HepG2 (cell line): ENCODE results near the gene PSMD9. TPM values are rescaled to one million over a fixed set of nuclear protein-coding genes. Genes with fewer than 3 reads are reported as not detected.
A peak's percentile ranks its signal among the peaks of the same experiment; 100 is the strongest.

Experiments used
- ATAC-seq: fragments of 200-7000 bp; cut with Tn5 transposase; 3 replicates; pipeline ENCODE4 v1.9.1; 2020; ENCODE audit warnings: mild to moderate bottlenecking, moderate library complexity
- BruUV-seq: library from RNA; stranded (reverse); fragments of 400-500 nt; replicated peaks from 2 replicates; lab custom pipeline; 2021; lab: Mats Ljungman, UMichigan
- CTCF ChIA-PET: fragments of 300-600 bp; formaldehyde crosslinking; extraction: SDS; loops from one replicate; lab custom pipeline; 2021; ENCODE audit warnings: low total read pairs, inconsistent platforms, low intra/inter-chr PET ratio; lab: Yijun Ruan, JAX
- POLR2A ChIA-PET: fragments of 350-600 bp; sonication (Branson Sonifier 250); formaldehyde crosslinking; loops from one replicate; lab custom pipeline; 2020; ENCODE audit warnings: antibody characterized with exemption, inconsistent platforms; lab: Yijun Ruan, JAX
- DNase-seq: peaks from one replicate; pipeline ENCODE4 v3.0.0-alpha.2; 2015; ENCODE audit warnings: low spot score
- FAIRE-seq: peaks from 3 replicates; lab custom pipeline; 2011; peaks lifted over from hg19 to GRCh38; lab: Jason Lieb, UNC
- H2AFZ ChIP-seq: one replicate; pipeline ENCODE4 v1.6.1; 2011; ENCODE audit warnings: low read length, inconsistent platforms
- H3K27ac ChIP-seq: fragments of 300-600 bp; 3 replicates; pipeline ENCODE4 v1.8.0; 2011; ENCODE audit warnings: mixed run types, mild to moderate bottlenecking, mixed read lengths, low read length, inconsistent platforms; ENCODE audit not compliant: insufficient read depth; ENCODE audit errors: extremely low read length
- H3K27me3 ChIP-seq, 2 experiments: fragments of 200-600 bp in 1 of 2; 2 replicates in 1 of 2; 3 replicates in 1 of 2; pipeline versions ENCODE4 v1.6.0 to v1.8.0; 2011; ENCODE audit warnings: low read length in 2 of 2, mild to moderate bottlenecking in 2 of 2, moderate library complexity in 2 of 2, inconsistent platforms in 1 of 2; ENCODE audit not compliant: insufficient read depth in 2 of 2, control insufficient read depth in 1 of 2
- H3K36me3 ChIP-seq, 2 experiments: fragments of 200-600 bp in 1 of 2; replicated peaks in 1 of 2; 2 replicates in 1 of 2; 3 replicates in 1 of 2; pipeline versions ENCODE4 v1.5.1 to v1.8.0; 2011; ENCODE audit warnings: low read length in 2 of 2, inconsistent platforms in 1 of 2; ENCODE audit not compliant: insufficient read depth in 2 of 2, control insufficient read depth in 1 of 2
- H3K4me1 ChIP-seq: 2 replicates; pipeline ENCODE4 v1.5.1; 2012; ENCODE audit warnings: low read length, inconsistent platforms; ENCODE audit not compliant: insufficient read depth
- H3K4me2 ChIP-seq: 2 replicates; pipeline ENCODE4 v1.6.0; 2011; ENCODE audit warnings: low read depth, low read length, inconsistent platforms
- H3K4me3 ChIP-seq, 3 experiments: fragments of 200-600 bp in 1 of 3; sonication (generic), shearing (Covaris generic) in 1 of 3; replicated peaks in 1 of 3; 2 replicates each; pipeline ENCODE4 v1.5.1; 2011 to 2016; ENCODE audit warnings: low read length in 3 of 3, inconsistent platforms in 2 of 3, low read depth in 2 of 3, mild to moderate bottlenecking in 2 of 3, control low read depth in 1 of 3, mixed read lengths in 1 of 3; ENCODE audit not compliant: insufficient read depth in 1 of 3
- H3K79me2 ChIP-seq: one replicate; pipeline ENCODE4 v1.6.1; 2011; ENCODE audit warnings: low read length, inconsistent platforms; ENCODE audit not compliant: insufficient read depth
- H3K9ac ChIP-seq: 2 replicates; pipeline ENCODE4 v1.6.0; 2011; ENCODE audit warnings: mild to moderate bottlenecking, low read depth, low read length, inconsistent platforms; ENCODE audit not compliant: insufficient read depth
- H3K9me3 ChIP-seq: 2 replicates; pipeline ENCODE4 v1.5.1; 2012; ENCODE audit warnings: mild to moderate bottlenecking, low read length
- H4K20me1 ChIP-seq: 2 replicates; pipeline ENCODE4 v1.6.0; 2011; ENCODE audit warnings: inconsistent platforms, mild to moderate bottlenecking, low read length, moderate library complexity; ENCODE audit not compliant: insufficient read depth
- ADNP ChIP-seq: sonication (generic); formaldehyde crosslinking; IDR thresholded peaks from 2 replicates; pipeline ENCODE4 v1.4.0; 2020; ENCODE audit warnings: missing genetic modification reagents
- BHLHE40 ChIP-seq: IDR thresholded peaks from 2 replicates; pipeline ENCODE4 v1.6.1; 2011; ENCODE audit warnings: low read length, improper control_type of control experiment
- CCAR2 ChIP-seq: fragments of 200-400 bp; formaldehyde crosslinking; optimal IDR thresholded peaks from 2 replicates; pipeline ENCODE3; 2018; ENCODE audit warnings: low read depth, mild to moderate bottlenecking, low read length, moderate library complexity
- CREB1 ChIP-seq, 2 experiments: fragments of 450-650 bp in 1 of 2; IDR thresholded peaks; 2 replicates each; pipeline ENCODE4 v1.6.1; 2016 to 2017; ENCODE audit warnings: control low read depth in 1 of 2, mild to moderate bottlenecking in 1 of 2, missing compliant biosample characterization in 1 of 2, missing genetic modification characterization in 1 of 2
- FOXJ3 ChIP-seq: sonication (generic); formaldehyde crosslinking; IDR thresholded peaks from 2 replicates; pipeline ENCODE4 v1.4.0; 2020; ENCODE audit warnings: missing genetic modification reagents, mild to moderate bottlenecking, borderline replicate concordance
- HOXA5 ChIP-seq: sonication (generic); formaldehyde crosslinking; IDR thresholded peaks from 2 replicates; pipeline ENCODE4 v1.4.0; 2020; ENCODE audit warnings: missing genetic modification reagents
- IKZF1 ChIP-seq: fragments of 450-650 bp; IDR thresholded peaks from 2 replicates; pipeline ENCODE4 v1.7.1; 2016
- NFE2L2 ChIP-seq: fragments of 150-350 bp; IDR thresholded peaks from 2 replicates; pipeline ENCODE4 v1.6.1; 2014; ENCODE audit warnings: low read length
- NPAS2 ChIP-seq: sonication (generic); formaldehyde crosslinking; IDR thresholded peaks from 2 replicates; pipeline ENCODE4 v1.8.0; 2022; ENCODE audit warnings: mild to moderate bottlenecking, missing genetic modification reagents, borderline replicate concordance
- NRL ChIP-seq: sonication (generic); formaldehyde crosslinking; IDR thresholded peaks from 2 replicates; pipeline ENCODE4 v1.5.0; 2020; ENCODE audit warnings: missing genetic modification reagents, mild to moderate bottlenecking, moderate library complexity, borderline replicate concordance
- RAD51 ChIP-seq: fragments of 450-650 bp; IDR thresholded peaks from 2 replicates; pipeline ENCODE4 v1.6.1; 2016; ENCODE audit warnings: borderline replicate concordance
- SIX4 ChIP-seq: sonication (generic); formaldehyde crosslinking; IDR thresholded peaks from 2 replicates; pipeline ENCODE4 v1.4.0; 2020; ENCODE audit warnings: missing genetic modification reagents
- SKI ChIP-seq: fragments of 450-650 bp; IDR thresholded peaks from one replicate; pipeline ENCODE4 v1.6.1; 2018; ENCODE audit warnings: mild to moderate bottlenecking; ENCODE audit not compliant: partially characterized antibody
- SMAD9 ChIP-seq: sonication (generic); formaldehyde crosslinking; IDR thresholded peaks from 2 replicates; pipeline ENCODE4 v1.5.1; 2020; ENCODE audit warnings: mild to moderate bottlenecking, missing genetic modification reagents
- SNRNP70 ChIP-seq: fragments of 200-400 bp; formaldehyde crosslinking; IDR thresholded peaks from 2 replicates; pipeline ENCODE4 v1.6.1; 2017; ENCODE audit warnings: mild to moderate bottlenecking, low read depth, low read length, moderate library complexity
- STAT5B ChIP-seq: sonication (generic); formaldehyde crosslinking; IDR thresholded peaks from 2 replicates; pipeline ENCODE4 v1.4.0; 2020; ENCODE audit warnings: missing genetic modification reagents
- ZBTB1 ChIP-seq: sonication (generic); formaldehyde crosslinking; IDR thresholded peaks from 2 replicates; pipeline ENCODE4 v1.4.0; 2020; ENCODE audit warnings: missing genetic modification reagents, borderline replicate concordance
- ZFP1 ChIP-seq: IDR thresholded peaks from 2 replicates; pipeline ENCODE4 v1.6.1; 2016
- ZNF782 ChIP-seq: sonication (generic); formaldehyde crosslinking; IDR thresholded peaks from 2 replicates; pipeline ENCODE4 v1.4.0; 2020; ENCODE audit warnings: missing genetic modification reagents, mild to moderate bottlenecking, borderline replicate concordance
- WGBS: methylation state at CpG from one replicate; pipeline ENCODE4 v1.1.6; 2017; ENCODE audit warnings: low lambda C conversion rate; 5-methylcytosine and 5-hydroxymethylcytosine counted together
- in situ Hi-C: cut with HindIII; loops from 2 replicates; pipeline ENCODE4 v1.10.0; 2017; ENCODE audit warnings: low pct_unique_long_range_greater_than_20kb; ENCODE audit not compliant: extremely low pct_ligation_motif_present
- intact Hi-C: fragments of 100-400 bp; cut with micrococcal nuclease; formaldehyde crosslinking; loops from one replicate; pipeline ENCODE4 v1.10.0; 2022; ENCODE audit not compliant: unreplicated experiment
- polyA plus RNA-seq, 8 experiments: library from polyadenylated mRNA; depleted of rRNA in 3 of 8; stranded (reverse) in 7 of 8; unstranded in 1 of 8; fragments of >200 nt; fragmentation: Illumina TruSeq in 4 of 8; extraction: Trizol in 4 of 8; gene quantifications; 2 replicates each; pipeline versions ENCODE4 v1.2.1 to v1.2.3, GENCODE V29; 2011 to 2016; ENCODE audit warnings: low read depth in 4 of 8, missing spikeins in 1 of 8, mixed read lengths in 1 of 8; ENCODE audit not compliant: insufficient read depth in 1 of 8
- total RNA-seq, 5 experiments: library from RNA; depleted of rRNA; stranded (reverse); fragments of >200 nt; fragmentation: Illumina TruSeq; extraction: Trizol; gene quantifications; 2 replicates each; pipeline ENCODE4 v1.2.3, GENCODE V29; 2016; ENCODE audit warnings: low read depth in 1 of 5
- TF ChIP-seq, protein P1 (sequence below): sonication (generic); IDR thresholded peaks from 2 replicates; pipeline ENCODE4 v1.6.1; 2016; ENCODE audit warnings: low read depth, borderline replicate concordance
- TF ChIP-seq, protein P2 (sequence below): sonication (generic); formaldehyde crosslinking; IDR thresholded peaks from 2 replicates; pipeline ENCODE4 v1.9.0; 2021; ENCODE audit warnings: missing genetic modification reagents, borderline replicate concordance
- TF ChIP-seq, protein P3 (sequence below): sonication (generic); formaldehyde crosslinking; IDR thresholded peaks from 2 replicates; pipeline ENCODE4 v1.8.1; 2023; ENCODE audit warnings: mild to moderate bottlenecking, moderate library complexity, missing genetic modification reagents

Gene PSMD9
- total and polyA plus RNA-seq, 2 of the 13 experiments (the other 11 are each of a cell fraction or from before 2014, with no cell fraction given): 41.4 to 61.1 TPM

DNA sequence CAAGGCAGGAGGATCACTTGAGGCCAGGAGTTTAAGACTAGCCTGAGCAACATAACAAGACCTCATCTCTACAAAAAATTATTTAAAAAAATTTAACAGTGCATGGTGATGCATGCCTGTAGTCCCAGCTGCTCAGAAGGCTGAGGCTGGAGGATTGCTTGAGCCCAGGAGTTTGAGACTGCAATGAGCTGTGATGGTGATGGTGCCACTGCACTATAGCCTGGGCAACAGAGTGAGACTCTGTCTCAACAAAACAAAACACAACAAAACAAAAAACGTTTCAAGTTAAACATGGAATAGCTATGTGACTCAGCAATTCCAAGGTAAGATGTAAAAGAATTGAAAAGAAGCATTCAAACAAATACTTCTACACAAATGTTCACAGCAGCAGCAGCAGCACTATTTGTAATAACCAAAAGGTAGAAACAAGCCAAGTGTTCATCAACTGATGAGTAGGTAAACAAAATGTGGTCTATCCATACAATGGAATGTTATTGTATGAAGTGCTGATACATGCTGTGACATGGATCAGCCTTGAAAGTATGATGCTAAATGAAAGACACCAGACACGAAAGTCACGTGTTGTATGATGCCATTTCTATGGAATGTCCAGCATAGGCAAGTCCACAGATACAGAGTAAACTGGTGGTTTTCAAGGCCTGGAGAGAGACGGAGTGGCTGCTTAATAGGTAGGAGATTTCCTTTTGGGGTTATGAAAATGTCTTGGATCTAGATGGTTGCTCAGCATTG is 61.2 kb downstream of the PSMD9 start:
- H3K9me3 ChIP-seq: no peaks in the 10 kb centered on the region
- 21% methylated on average over 4 of the region's 4 CpGs for WGBS
- DNase-seq (peak; percentile 82), ATAC-seq (peak; percentile 46), FAIRE-seq (peak; percentile 60)
- no TSS peak for BruUV-seq
- no peak overlapping the region for H3K9ac ChIP-seq
- intact Hi-C loops (loop anchor here (10.0 kb wide), 1 partner anchor 175 kb away; no protein-coding TSS in a partner anchor), in situ Hi-C loops (no loop called here)
- H3K4me2 ChIP-seq: no peak overlapping the region
- no peak overlapping the region for H3K27ac ChIP-seq
- POLR2A ChIA-PET: interaction anchor here (1.0 kb wide), 1 partner anchor 147 kb away, joined by 3 read pairs; no protein-coding TSS in a partner anchor
- no peaks in the 10 kb centered on the region for H3K79me2 ChIP-seq
- no peak overlapping the region for H2AFZ ChIP-seq
- H3K27me3 ChIP-seq: no peaks in the 10 kb centered on the region
- no peak overlapping the region for H3K4me3 ChIP-seq
- no peaks in the 10 kb centered on the region for H4K20me1 ChIP-seq
- H3K4me1 ChIP-seq: peaks cover 16% of the 10 kb centered on the region
- CTCF ChIA-PET: no interaction called here
- no peaks in the 10 kb centered on the region for H3K36me3 ChIP-seq
- TF ChIP-seq ZNF782 (no peak), SNRNP70 (no peak), NPAS2 (CRISPR knock-in tag) (no peak), ZFP1 (CRISPR knock-in tag) (no peak), ZBTB1 (CRISPR knock-in tag) (no peak), SIX4 (CRISPR knock-in tag) (no peak), IKZF1 (no peak), STAT5B (CRISPR knock-in tag) (no peak), SMAD9 (no peak), FOXJ3 (CRISPR knock-in tag) (no peak), NFE2L2 (peak; percentile 37; the same call in 1 of the 2 replicates), NRL (CRISPR knock-in tag) (no peak), CCAR2 (no peak), HOXA5 (no peak), CREB1 (IDR thresholded peaks at IDR 0.05) (peak; percentile 24; the same call in 1 of the 2 replicates), CREB1 (CRISPR knock-in tag; IDR thresholded peaks at IDR 0.05) (no peak), BHLHE40 (peak; percentile 64), ADNP (CRISPR knock-in tag) (no peak), RAD51 (peak; percentile 30; the same call in 1 of the 2 replicates), SKI (no peak)
- TF ChIP-seq, protein P1, sequence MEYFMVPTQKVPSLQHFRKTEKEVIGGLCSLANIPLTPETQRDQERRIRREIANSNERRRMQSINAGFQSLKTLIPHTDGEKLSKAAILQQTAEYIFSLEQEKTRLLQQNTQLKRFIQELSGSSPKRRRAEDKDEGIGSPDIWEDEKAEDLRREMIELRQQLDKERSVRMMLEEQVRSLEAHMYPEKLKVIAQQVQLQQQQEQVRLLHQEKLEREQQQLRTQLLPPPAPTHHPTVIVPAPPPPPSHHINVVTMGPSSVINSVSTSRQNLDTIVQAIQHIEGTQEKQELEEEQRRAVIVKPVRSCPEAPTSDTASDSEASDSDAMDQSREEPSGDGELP: no peak
- TF ChIP-seq, protein P2, sequence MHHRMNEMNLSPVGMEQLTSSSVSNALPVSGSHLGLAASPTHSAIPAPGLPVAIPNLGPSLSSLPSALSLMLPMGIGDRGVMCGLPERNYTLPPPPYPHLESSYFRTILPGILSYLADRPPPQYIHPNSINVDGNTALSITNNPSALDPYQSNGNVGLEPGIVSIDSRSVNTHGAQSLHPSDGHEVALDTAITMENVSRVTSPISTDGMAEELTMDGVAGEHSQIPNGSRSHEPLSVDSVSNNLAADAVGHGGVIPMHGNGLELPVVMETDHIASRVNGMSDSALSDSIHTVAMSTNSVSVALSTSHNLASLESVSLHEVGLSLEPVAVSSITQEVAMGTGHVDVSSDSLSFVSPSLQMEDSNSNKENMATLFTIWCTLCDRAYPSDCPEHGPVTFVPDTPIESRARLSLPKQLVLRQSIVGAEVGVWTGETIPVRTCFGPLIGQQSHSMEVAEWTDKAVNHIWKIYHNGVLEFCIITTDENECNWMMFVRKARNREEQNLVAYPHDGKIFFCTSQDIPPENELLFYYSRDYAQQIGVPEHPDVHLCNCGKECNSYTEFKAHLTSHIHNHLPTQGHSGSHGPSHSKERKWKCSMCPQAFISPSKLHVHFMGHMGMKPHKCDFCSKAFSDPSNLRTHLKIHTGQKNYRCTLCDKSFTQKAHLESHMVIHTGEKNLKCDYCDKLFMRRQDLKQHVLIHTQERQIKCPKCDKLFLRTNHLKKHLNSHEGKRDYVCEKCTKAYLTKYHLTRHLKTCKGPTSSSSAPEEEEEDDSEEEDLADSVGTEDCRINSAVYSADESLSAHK (CRISPR knock-in tag): no peak
- TF ChIP-seq, protein P3, sequence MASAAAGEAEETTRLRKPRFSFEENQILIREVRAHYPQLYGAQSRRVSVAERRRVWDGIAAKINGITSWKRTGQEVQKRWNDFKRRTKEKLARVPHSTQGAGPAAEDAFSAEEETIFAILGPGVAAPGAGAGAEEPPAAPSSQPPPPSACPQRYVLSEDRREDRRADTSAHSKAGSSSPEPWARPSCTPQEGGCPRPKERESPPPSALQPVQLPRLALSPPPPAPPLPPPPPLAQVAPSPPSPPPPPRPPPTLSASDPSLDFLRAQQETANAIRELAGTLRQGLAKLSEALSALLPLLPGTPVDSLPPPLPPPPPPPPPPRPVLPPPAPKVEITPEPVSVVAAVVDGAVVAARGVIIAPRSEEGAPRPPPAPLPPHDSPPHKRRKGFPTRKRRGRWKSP (CRISPR knock-in tag): no peak
